ENCODE measurements around the gene TADA2A.
A peak's percentile ranks its signal among the peaks of the same experiment; 100 is the strongest.
"Not testable (repeated sequence)": the region's sequence is repeated elsewhere in the genome, so short reads cannot be mapped to it uniquely, and the experiment has no call there.

The TADA2A gene

DNA sequence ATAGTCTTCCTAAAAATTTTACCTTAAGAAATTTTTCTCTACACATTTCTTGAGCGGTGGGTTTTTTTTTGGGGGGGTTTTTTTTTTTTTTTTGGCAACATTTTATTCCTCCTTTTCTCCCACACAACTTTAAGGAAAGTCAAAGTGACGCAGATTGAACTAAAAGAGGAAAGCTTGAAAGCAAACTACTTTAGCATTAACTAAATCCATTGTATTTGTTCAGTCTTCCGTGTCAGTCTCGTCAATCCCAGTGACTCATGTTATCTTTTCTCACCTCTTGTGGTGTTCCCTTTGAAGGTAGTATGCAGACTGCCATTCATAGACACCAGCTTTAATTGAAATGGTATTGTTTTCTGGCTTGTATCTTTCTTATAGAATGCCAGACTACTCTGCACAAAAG is 39.3 kb downstream of the TADA2A start:
- H3K27ac Mint-ChIP-seq: no peak overlapping the region
- no peak for DNase-seq
- TF ChIP-seq, protein P1, sequence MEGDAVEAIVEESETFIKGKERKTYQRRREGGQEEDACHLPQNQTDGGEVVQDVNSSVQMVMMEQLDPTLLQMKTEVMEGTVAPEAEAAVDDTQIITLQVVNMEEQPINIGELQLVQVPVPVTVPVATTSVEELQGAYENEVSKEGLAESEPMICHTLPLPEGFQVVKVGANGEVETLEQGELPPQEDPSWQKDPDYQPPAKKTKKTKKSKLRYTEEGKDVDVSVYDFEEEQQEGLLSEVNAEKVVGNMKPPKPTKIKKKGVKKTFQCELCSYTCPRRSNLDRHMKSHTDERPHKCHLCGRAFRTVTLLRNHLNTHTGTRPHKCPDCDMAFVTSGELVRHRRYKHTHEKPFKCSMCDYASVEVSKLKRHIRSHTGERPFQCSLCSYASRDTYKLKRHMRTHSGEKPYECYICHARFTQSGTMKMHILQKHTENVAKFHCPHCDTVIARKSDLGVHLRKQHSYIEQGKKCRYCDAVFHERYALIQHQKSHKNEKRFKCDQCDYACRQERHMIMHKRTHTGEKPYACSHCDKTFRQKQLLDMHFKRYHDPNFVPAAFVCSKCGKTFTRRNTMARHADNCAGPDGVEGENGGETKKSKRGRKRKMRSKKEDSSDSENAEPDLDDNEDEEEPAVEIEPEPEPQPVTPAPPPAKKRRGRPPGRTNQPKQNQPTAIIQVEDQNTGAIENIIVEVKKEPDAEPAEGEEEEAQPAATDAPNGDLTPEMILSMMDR (IDR thresholded peaks at IDR 0.05): no peak
- H3K4me1 Mint-ChIP-seq: peaks cover 6% of the 10 kb centered on the region
- peaks cover 86% of the 10 kb centered on the region for H3K36me3 Mint-ChIP-seq (ENCODE audit: low read depth)
- peaks cover 3% of the 10 kb centered on the region for H3K27me3 Mint-ChIP-seq (ENCODE audit: low read depth, poor library complexity)
- no peak overlapping the region for H3K4me3 Mint-ChIP-seq
- no peaks in the 10 kb centered on the region for H3K9me3 Mint-ChIP-seq

DNA sequence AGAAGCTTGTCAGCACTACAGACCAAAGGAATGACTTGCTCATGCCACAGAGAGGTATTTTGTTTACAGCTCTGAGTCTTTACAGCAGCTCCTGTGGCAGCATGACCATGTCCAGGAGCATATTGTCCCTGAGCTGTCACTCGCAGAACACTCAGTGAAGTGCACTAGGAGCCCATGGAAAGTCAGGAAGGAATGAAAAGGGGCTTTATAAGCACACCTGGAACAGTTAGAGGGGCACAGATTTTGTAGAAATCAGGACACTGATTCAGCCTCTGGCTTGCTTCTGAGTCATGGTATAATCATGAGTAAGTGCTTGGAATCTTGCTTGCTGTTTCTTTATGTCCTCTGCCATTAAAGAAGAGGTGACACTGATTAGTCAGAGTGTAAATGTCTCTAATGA is 41.0 kb downstream of the TADA2A start:
- no peak overlapping the region for H3K27ac Mint-ChIP-seq
- no peak overlapping the region for H3K4me3 Mint-ChIP-seq
- H3K27me3 Mint-ChIP-seq (ENCODE audit: low read depth, poor library complexity): peaks cover 3% of the 10 kb centered on the region
- DNase-seq: no peak
- no peaks in the 10 kb centered on the region for H3K9me3 Mint-ChIP-seq
- H3K36me3 Mint-ChIP-seq (ENCODE audit: low read depth): peaks cover 76% of the 10 kb centered on the region
- peaks cover 6% of the 10 kb centered on the region for H3K4me1 Mint-ChIP-seq
- TF ChIP-seq, protein P1 (IDR thresholded peaks at IDR 0.05): no peak

DNA sequence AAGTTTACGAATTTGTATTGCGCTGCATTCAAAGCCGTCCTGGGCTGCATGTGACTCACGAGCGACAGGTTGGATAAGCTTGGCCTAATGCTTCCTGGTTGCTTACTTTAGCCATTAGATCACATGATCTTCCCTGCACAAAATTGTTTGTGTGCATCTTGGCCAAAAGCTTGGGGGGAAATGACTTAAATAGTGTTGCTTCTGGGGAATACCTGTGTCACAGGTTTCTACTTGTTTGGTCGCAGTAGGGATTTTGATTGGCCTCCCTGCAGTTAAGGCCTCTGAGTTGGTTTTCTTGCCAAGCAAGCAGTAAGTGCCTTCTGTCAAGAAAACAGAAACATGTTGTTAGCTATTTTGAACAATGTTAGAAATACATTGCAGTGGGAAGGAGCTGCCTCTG is 43.4 kb downstream of the TADA2A start:
- no peaks in the 10 kb centered on the region for H3K9me3 Mint-ChIP-seq
- TF ChIP-seq, protein P1 (IDR thresholded peaks at IDR 0.05): no peak
- no peak for DNase-seq
- peaks cover 6% of the 10 kb centered on the region for H3K4me1 Mint-ChIP-seq
- H3K4me3 Mint-ChIP-seq: no peak overlapping the region
- H3K27ac Mint-ChIP-seq: peak overlapping the region; percentile 55
- peaks cover 64% of the 10 kb centered on the region for H3K36me3 Mint-ChIP-seq (ENCODE audit: low read depth)
- peaks cover 2% of the 10 kb centered on the region for H3K27me3 Mint-ChIP-seq (ENCODE audit: low read depth, poor library complexity)

DNA sequence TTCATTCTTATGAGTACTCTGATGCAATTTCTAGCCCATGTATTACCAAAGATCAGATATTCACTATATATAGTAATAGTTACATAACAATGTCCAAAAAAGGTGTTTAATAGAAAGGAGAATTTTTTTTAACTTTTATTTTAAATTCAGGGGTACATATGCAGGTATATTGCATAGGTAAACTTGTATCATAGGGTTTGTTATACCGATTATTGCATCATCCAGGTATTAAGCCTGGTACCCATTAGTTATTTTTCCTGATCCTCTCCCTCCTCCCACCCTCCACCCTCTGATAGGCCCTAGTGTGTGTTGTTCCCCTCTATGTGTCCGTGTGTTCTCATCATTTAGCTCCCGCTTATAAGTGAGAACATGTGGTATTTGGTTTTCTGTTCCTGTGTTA is 51.1 kb downstream of the TADA2A start:
- not testable (repeated sequence) for DNase-seq; H3K27me3 Mint-ChIP-seq (ENCODE audit: low read depth, poor library complexity); H3K4me3 Mint-ChIP-seq; H3K4me1 Mint-ChIP-seq; H3K9me3 Mint-ChIP-seq
- peak overlapping the region; percentile 36 for H3K27ac Mint-ChIP-seq
- H3K36me3 Mint-ChIP-seq (ENCODE audit: low read depth): peaks cover 25% of the 10 kb centered on the region

DNA sequence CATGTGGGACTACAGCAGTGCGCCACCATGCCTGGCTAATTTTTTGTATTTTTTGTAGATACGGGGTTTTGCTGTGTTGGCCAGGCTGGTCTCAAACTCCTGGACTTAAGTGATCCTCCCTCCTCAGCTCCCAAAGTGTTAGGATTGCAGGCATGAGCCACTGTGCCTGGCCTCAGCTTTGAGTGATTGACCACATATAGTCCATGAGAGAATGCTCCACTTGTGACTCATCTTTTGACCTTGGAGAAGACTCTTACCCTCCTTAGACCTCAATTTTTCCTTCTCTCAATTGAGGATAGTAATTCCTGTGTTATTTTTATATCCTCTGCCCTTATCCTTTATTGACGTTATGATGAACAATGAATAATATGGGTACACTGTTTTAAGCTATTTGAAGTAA is 52.1 kb downstream of the TADA2A start:
- DNase-seq: no peak

DNA sequence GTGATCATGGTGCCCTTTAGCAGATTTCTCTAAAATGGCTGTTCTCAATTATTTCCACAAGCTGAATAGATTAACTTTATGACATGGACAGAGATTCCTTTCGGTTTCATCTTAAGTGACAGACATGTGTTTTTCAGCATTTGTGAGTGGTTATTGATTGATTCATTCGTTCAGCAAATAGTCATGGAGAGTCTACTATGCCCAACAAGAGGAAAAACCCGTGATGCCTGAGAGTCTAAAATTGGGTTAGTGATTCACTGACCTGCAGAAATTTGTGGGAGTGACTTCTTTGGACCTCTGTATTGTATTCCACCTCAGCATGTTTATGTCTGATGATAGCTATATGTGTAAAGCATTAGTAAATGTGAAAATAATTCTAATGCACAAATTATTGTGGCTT is 55.0 kb downstream of the TADA2A start:
- TF ChIP-seq, protein P1 (IDR thresholded peaks at IDR 0.05): no peak
- Mint-ChIP-seq H3K27me3 (ENCODE audit: low read depth, poor library complexity) (peaks cover 3% of the 10 kb centered on the region), H3K9me3 (no peaks in the 10 kb centered on the region), H3K27ac (peak overlapping the region; percentile 48), H3K4me3 (no peak overlapping the region), H3K4me1 (no peaks in the 10 kb centered on the region), H3K36me3 (ENCODE audit: low read depth) (peaks cover 47% of the 10 kb centered on the region)
- DNase-seq: no peak

More for the DNA sequence above, 52.1 kb downstream of the TADA2A start:
- Mint-ChIP-seq H3K27me3 (ENCODE audit: low read depth, poor library complexity) (peaks cover 5% of the 10 kb centered on the region), H3K9me3 (no peaks in the 10 kb centered on the region), H3K36me3 (ENCODE audit: low read depth) (peaks cover 20% of the 10 kb centered on the region), H3K4me3 (no peak overlapping the region), H3K4me1 (no peaks in the 10 kb centered on the region), H3K27ac (no peak overlapping the region)
- TF ChIP-seq, protein P1 (IDR thresholded peaks at IDR 0.05): no peak
